Omental fat pad (tissue), 4 donors: ENCODE data around the gene SCAF4. TPM values are rescaled to one million over a fixed set of nuclear protein-coding genes. Genes with fewer than 3 reads are reported as not detected.

Source experiments
- ATAC-seq: fragments of 150-250 bp; one replicate; pipeline ENCODE4 v1.9.1; 2016; ENCODE audit warnings: mild to moderate bottlenecking, moderate library complexity; ENCODE audit not compliant: low FRiP score
- DNase-seq: peaks from one replicate; pipeline ENCODE4 v3.0.0-alpha.2; 2019; ENCODE audit warnings: low spot score
- small RNA-seq: library from RNA; depleted of rRNA; stranded (forward); fragments of <200 nt; gene quantifications from one replicate; pipeline ENCODE3, GENCODE V24; 2016
- total RNA-seq, 4 donors: library from RNA; depleted of rRNA; stranded (reverse); fragments of >200 nt; gene quantifications; one replicate each; pipeline ENCODE4 v1.1.0, GENCODE V29; 2016
- TF ChIP-seq, protein P1 (sequence below), 3 donors: fragments of 450-650 bp; IDR thresholded peaks; one replicate each; pipeline ENCODE4 v1.5.1; 2016 to 2017; ENCODE audit warnings: antibody characterized with exemption in 3 of 3, mild to moderate bottlenecking in 3 of 3, moderate library complexity in 2 of 3

Gene SCAF4
- total RNA-seq, 4 donors from 2014 or later = 15.8 to 32.8 (median 16.8) TPM

DNA sequence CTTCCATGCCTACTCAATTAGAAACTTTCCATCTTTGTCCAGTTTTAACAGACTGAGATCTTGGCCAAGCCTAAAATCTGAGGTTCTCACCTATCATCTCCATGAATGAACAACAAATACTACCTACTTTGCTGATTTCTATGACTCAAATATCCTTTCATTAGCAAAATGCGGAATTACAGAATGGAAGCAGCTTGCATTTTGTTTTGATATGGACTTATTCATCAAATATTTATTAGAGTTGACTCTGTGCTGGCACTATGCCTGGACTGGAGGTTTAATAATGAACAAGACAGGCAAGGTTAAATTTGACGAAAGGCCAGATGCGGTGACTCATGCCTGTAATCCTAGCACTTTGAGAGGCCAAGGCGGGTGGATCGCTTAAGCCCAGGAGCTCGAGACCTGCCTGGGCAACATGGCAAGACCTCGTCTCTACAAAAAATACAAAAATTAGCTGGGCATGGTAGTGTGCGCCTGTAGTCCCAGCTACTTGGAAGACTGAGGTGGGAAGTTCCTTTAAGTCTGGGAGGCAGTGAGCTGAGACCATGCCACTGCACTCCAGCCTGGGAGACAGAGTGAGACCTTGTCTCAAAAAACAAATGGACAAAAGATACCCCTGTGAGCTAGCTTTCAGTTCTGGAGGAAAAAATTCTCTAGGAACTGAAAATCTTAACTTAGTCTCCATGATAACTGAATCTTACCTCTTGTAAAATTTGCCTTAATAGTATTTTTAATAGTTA lies 101.8 kb downstream of the SCAF4 start:
- TF ChIP-seq, protein P1, sequence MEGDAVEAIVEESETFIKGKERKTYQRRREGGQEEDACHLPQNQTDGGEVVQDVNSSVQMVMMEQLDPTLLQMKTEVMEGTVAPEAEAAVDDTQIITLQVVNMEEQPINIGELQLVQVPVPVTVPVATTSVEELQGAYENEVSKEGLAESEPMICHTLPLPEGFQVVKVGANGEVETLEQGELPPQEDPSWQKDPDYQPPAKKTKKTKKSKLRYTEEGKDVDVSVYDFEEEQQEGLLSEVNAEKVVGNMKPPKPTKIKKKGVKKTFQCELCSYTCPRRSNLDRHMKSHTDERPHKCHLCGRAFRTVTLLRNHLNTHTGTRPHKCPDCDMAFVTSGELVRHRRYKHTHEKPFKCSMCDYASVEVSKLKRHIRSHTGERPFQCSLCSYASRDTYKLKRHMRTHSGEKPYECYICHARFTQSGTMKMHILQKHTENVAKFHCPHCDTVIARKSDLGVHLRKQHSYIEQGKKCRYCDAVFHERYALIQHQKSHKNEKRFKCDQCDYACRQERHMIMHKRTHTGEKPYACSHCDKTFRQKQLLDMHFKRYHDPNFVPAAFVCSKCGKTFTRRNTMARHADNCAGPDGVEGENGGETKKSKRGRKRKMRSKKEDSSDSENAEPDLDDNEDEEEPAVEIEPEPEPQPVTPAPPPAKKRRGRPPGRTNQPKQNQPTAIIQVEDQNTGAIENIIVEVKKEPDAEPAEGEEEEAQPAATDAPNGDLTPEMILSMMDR (IDR thresholded peaks at IDR 0.05) = no peak
- ATAC-seq (peak; percentile 90), DNase-seq (peak; percentile 55)

DNA sequence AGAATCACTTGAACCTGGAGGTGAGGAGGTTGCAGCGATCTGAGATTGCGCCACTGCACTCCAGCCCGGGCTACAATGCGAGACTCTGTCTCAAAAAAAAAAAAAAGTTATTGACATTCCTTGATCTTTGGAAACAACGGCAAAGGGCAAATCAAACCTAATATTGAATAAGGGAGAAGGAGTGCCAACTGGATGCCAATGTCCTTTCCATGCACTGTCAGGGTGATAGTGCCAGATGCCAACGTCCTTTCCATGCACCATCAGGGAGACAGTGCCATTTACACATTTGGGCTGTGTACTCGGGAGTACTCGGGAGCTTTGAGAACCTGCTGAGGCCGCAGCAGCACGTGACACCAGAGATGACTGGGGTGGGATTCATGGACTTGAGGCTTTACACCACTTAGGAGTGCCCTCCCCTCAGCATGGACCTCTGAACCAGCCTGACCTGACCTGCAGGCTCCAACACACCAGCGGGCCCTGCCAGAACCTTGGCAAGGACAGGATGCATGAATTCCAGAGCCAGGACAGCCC lies 106.9 kb downstream of the SCAF4 start:
- TF ChIP-seq, protein P1 (IDR thresholded peaks at IDR 0.05) = no peak
- no peak for DNase-seq
- ATAC-seq = no peak

DNA sequence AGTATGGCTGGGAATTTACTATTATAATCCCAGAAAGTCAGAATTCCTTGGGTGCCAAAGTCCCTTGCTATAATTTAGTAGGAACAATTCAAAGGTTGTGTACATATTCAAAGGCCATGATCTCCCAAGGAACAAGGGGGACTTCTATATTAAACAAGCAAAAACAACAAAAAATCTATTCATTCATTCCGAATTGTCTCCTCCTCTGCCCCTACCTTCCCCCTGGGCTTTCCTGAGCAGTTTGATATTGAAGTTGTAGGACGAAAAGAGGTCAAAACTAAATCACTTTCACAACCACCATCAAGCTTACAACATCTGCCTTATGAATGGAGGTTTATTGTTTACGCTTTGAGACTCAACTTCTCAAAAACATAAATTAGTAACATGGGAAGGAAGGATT lies 107.7 kb downstream of the SCAF4 start:
- DNase-seq = no peak
- ATAC-seq = no peak
- TF ChIP-seq, protein P1 (IDR thresholded peaks at IDR 0.05) = no peak

DNA sequence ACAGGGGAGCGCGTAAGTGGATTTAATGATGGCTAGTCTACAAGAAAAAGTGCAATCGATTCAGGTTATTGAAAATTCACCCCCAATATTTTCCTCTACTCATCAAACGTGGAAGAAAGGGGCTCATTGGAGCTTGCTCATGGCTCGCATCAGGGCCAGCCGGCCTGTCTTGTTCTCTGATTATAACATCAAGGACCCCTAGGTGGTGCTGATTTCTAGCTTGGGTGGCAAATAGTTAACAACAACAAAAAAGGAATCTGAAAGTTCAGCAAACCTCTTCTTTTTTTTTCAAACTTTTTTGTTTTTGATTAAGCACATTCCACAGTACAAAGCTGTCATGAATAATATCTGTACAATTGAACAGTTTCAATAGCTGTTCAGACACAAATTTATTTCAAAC lies 108.3 kb downstream of the SCAF4 start:
- TF ChIP-seq, protein P1 (IDR thresholded peaks at IDR 0.05) = no peak
- DNase-seq (no peak), ATAC-seq (no peak)

DNA sequence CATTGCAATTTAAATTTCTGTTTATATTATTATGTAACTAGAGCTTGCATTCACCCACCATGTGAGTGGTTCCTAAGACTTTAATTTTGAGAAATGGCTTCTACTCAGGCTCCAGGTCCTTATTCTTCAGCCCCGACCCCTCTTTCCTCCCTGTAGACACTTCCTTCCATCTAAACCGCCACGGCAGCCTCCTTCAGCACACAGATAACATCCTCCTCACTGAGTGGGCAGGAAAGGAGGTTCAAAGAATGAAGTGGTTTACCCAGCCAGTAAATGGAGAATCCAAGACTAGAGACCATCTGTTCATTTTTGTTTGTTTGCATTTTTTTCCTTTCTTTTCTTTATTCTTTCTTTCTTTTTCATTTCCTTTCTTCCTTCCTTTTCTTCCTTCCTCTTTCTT lies 109.5 kb downstream of the SCAF4 start:
- ATAC-seq (no peak), DNase-seq (no peak)
- TF ChIP-seq, protein P1 (IDR thresholded peaks at IDR 0.05) = no peak

Small RNA genes lying within 50 kb of the gene (small RNA-seq; reads per million reads assigned to genes)
- not detected for gene RF01241

Other genes starting within 250 kb of the SCAF4 start
- 100 to 1,000 TPM; 160 to 389 (median 286) TPM for gene SOD1, start 72.4 kb downstream of the SCAF4 start, total RNA-seq
- gene HUNK, start 140.9 kb upstream of the SCAF4 start, total RNA-seq = 1 to 10 TPM in 1 of 4 donors, under 1 TPM in 3; 0.12 to 1.5 (median 0.91) TPM